Osteoblast (primary cell): ENCODE data around the gene IL10RB. TPM values are rescaled to one million over a fixed set of nuclear protein-coding genes. Genes with fewer than 3 reads are reported as not detected.

Experiments
- DNase-seq: peaks from one replicate; pipeline ENCODE4 v3.0.0; 2011; ENCODE audit warnings: low spot score, mixed read lengths; ENCODE audit not compliant: insufficient read length; ENCODE audit errors: missing footprints
- H2AFZ ChIP-seq: 2 replicates; pipeline ENCODE4 v1.6.0; 2011; ENCODE audit warnings: mild to moderate bottlenecking, low read length
- H3K27ac ChIP-seq: 2 replicates; pipeline ENCODE4 v1.5.1; 2011; ENCODE audit warnings: mild to moderate bottlenecking, low read depth, low read length, moderate library complexity
- H3K27me3 ChIP-seq: 2 replicates; pipeline ENCODE4 v1.6.0; 2012; ENCODE audit warnings: mild to moderate bottlenecking, control low read depth, inconsistent platforms, low read length, moderate library complexity; ENCODE audit not compliant: insufficient read depth
- H3K36me3 ChIP-seq: 2 replicates; pipeline ENCODE4 v1.5.1; 2011; ENCODE audit warnings: mild to moderate bottlenecking, low read length, control low read depth, moderate library complexity; ENCODE audit not compliant: insufficient read depth
- H3K4me1 ChIP-seq: 2 replicates; pipeline ENCODE4 v1.5.1; 2011; ENCODE audit warnings: mild to moderate bottlenecking, low read length, control low read depth, moderate library complexity; ENCODE audit not compliant: insufficient read depth
- H3K4me2 ChIP-seq: 2 replicates; pipeline ENCODE4 v1.6.0; 2011; ENCODE audit warnings: mild to moderate bottlenecking, low read length; ENCODE audit not compliant: insufficient read depth
- H3K4me3 ChIP-seq: fragments of 200-600 bp; sonication (generic); 3 replicates; pipeline ENCODE4 v1.5.1; 2012; ENCODE audit warnings: mild to moderate bottlenecking, low read length, inconsistent platforms; ENCODE audit not compliant: insufficient read depth
- H3K79me2 ChIP-seq: 2 replicates; pipeline ENCODE4 v1.6.0; 2012; ENCODE audit warnings: mild to moderate bottlenecking, low read length, control low read depth, inconsistent platforms; ENCODE audit not compliant: insufficient read depth
- H3K9me3 ChIP-seq: 2 replicates; pipeline ENCODE4 v1.5.1; 2011; ENCODE audit warnings: low read depth, low read length, control low read depth
- H4K20me1 ChIP-seq: 2 replicates; pipeline ENCODE4 v1.6.0; 2012; ENCODE audit warnings: mild to moderate bottlenecking, low read length, control low read depth; ENCODE audit not compliant: insufficient read depth
- CTCF ChIP-seq: IDR thresholded peaks from 2 replicates; pipeline ENCODE4 v1.5.1; 2011; ENCODE audit warnings: mild to moderate bottlenecking, low read depth, low read length, moderate library complexity; ENCODE audit errors: extremely low read depth
- total RNA-seq: library from RNA; depleted of rRNA; stranded (reverse); fragments of >200 nt; gene quantifications from 2 replicates; pipeline ENCODE4 v1.2.3, GENCODE V29; 2012

The IL10RB gene
- total RNA-seq, 1 donor, result 44.9 TPM

GRCh38 chr21:33278721-33279120 lies 12.6 kb downstream of the IL10RB start:
- Histone ChIP-seq H3K4me3 (no peak overlapping the region), H3K4me2 (no peak overlapping the region), H3K36me3 (peaks cover 62% of the 10 kb centered on the region), H3K9me3 (no peaks in the 10 kb centered on the region), H3K79me2 (no peaks in the 10 kb centered on the region), H3K4me1 (no peaks in the 10 kb centered on the region), H3K27ac (no peak overlapping the region), H3K27me3 (no peaks in the 10 kb centered on the region), H4K20me1 (no peaks in the 10 kb centered on the region), H2AFZ (no peak overlapping the region)
- no peak for TF ChIP-seq CTCF
- DNase-seq, result no peak

- no peak overlapping the region for H3K27ac ChIP-seq
- DNase-seq, result no peak
- TF ChIP-seq CTCF, result no peak
- H3K4me3 ChIP-seq, result no peak overlapping the region
- H3K4me2 ChIP-seq, result no peak overlapping the region
- H4K20me1 ChIP-seq, result no peaks in the 10 kb centered on the region
- H3K27me3 ChIP-seq, result no peaks in the 10 kb centered on the region
- H2AFZ ChIP-seq, result no peak overlapping the region
- H3K4me1 ChIP-seq, result no peaks in the 10 kb centered on the region
- no peaks in the 10 kb centered on the region for H3K9me3 ChIP-seq
- no peaks in the 10 kb centered on the region for H3K79me2 ChIP-seq
- peaks cover 66% of the 10 kb centered on the region for H3K36me3 ChIP-seq
Observed at GRCh38 chr21:33279330-33279820, 13.2 kb downstream of the IL10RB start.

- no peaks in the 10 kb centered on the region for H3K4me1 ChIP-seq
Observed at GRCh38 chr21:33281096-33281652, 15.0 kb downstream of the IL10RB start.

GRCh38 chr21:33283203-33283602 lies 17.0 kb downstream of the IL10RB start:
- Histone ChIP-seq H4K20me1 (no peaks in the 10 kb centered on the region), H3K4me3 (no peak overlapping the region)
- DNase-seq, result no peak

More at GRCh38 chr21:33281096-33281652, 15.0 kb downstream of the IL10RB start:
- no peak overlapping the region for H3K4me2 ChIP-seq
- no peak for TF ChIP-seq CTCF
- H2AFZ ChIP-seq, result no peak overlapping the region
- H3K9me3 ChIP-seq, result no peaks in the 10 kb centered on the region
- H3K27ac ChIP-seq, result no peak overlapping the region
- no peak for DNase-seq
- no peak overlapping the region for H3K4me3 ChIP-seq
- H3K79me2 ChIP-seq, result no peaks in the 10 kb centered on the region
- no peaks in the 10 kb centered on the region for H4K20me1 ChIP-seq
- peaks cover 62% of the 10 kb centered on the region for H3K36me3 ChIP-seq
- no peaks in the 10 kb centered on the region for H3K27me3 ChIP-seq

More at GRCh38 chr21:33283203-33283602, 17.0 kb downstream of the IL10RB start:
- H3K27ac ChIP-seq, result no peak overlapping the region
- peaks cover 57% of the 10 kb centered on the region for H3K36me3 ChIP-seq
- peaks cover 10% of the 10 kb centered on the region for H3K4me1 ChIP-seq
- no peaks in the 10 kb centered on the region for H3K79me2 ChIP-seq
- no peak overlapping the region for H3K4me2 ChIP-seq
- no peak overlapping the region for H2AFZ ChIP-seq
- H3K9me3 ChIP-seq, result no peaks in the 10 kb centered on the region
- H3K27me3 ChIP-seq, result no peaks in the 10 kb centered on the region
- no peak for TF ChIP-seq CTCF
